ENCODE results near the gene DEGS1.
A peak's percentile ranks its signal among the peaks of the same experiment; 100 is the strongest.

DEGS1 gene

GRCh38 chr1:224163311-224163710 is 19.7 kb upstream of the DEGS1 start:
- no peak for DNase-seq (ENCODE audit: extremely low read depth, insufficient read length)
- no peaks in the 10 kb centered on the region for H3K27me3 ChIP-seq (replicated peaks; ENCODE audit: control insufficient read depth, insufficient read depth, low read length)
- no peaks in the 10 kb centered on the region; the same call in 1 of the 2 replicates for H3K36me3 ChIP-seq (ENCODE audit: control insufficient read depth, insufficient read depth, low read length)
- no peak overlapping the region for H3K4me3 ChIP-seq (replicated peaks; ENCODE audit: low read depth, low read length)
- TF ChIP-seq CTCF (IDR thresholded peaks at IDR 0.05; ENCODE audit: insufficient read depth, low read length, poor library complexity, severe bottlenecking), result no peak

- Histone ChIP-seq H3K4me3 (replicated peaks; ENCODE audit: low read depth, low read length) (no peak overlapping the region), H3K27me3 (replicated peaks; ENCODE audit: control insufficient read depth, insufficient read depth, low read length) (no peaks in the 10 kb centered on the region), H3K36me3 (ENCODE audit: control insufficient read depth, insufficient read depth, low read length) (no peaks in the 10 kb centered on the region)
- TF ChIP-seq CTCF (IDR thresholded peaks at IDR 0.05; ENCODE audit: insufficient read depth, low read length, poor library complexity, severe bottlenecking), result no peak
- peak; percentile 68 for DNase-seq (ENCODE audit: extremely low read depth, insufficient read length)
These were observed 14.1 kb upstream of the DEGS1 start for GRCh38 chr1:224168859-224169380.

GRCh38 chr1:224169718-224170270 is 13.2 kb upstream of the DEGS1 start:
- TF ChIP-seq CTCF (IDR thresholded peaks at IDR 0.05; ENCODE audit: insufficient read depth, low read length, poor library complexity, severe bottlenecking), result no peak
- no peak for DNase-seq (ENCODE audit: extremely low read depth, insufficient read length)
- Histone ChIP-seq H3K36me3 (ENCODE audit: control insufficient read depth, insufficient read depth, low read length) (no peaks in the 10 kb centered on the region), H3K4me3 (replicated peaks; ENCODE audit: low read depth, low read length) (no peak overlapping the region), H3K27me3 (replicated peaks; ENCODE audit: control insufficient read depth, insufficient read depth, low read length) (no peaks in the 10 kb centered on the region)

- Histone ChIP-seq H3K36me3 (ENCODE audit: control insufficient read depth, insufficient read depth, low read length) (no peaks in the 10 kb centered on the region), H3K27me3 (replicated peaks; ENCODE audit: control insufficient read depth, insufficient read depth, low read length) (no peaks in the 10 kb centered on the region), H3K4me3 (replicated peaks; ENCODE audit: low read depth, low read length) (no peak overlapping the region)
- no peak for TF ChIP-seq CTCF (IDR thresholded peaks at IDR 0.05; ENCODE audit: insufficient read depth, low read length, poor library complexity, severe bottlenecking)
- DNase-seq (ENCODE audit: extremely low read depth, insufficient read length), result no peak
These were observed 12.7 kb upstream of the DEGS1 start for GRCh38 chr1:224170343-224170742.

- DNase-seq (ENCODE audit: extremely low read depth, insufficient read length), result no peak
- Histone ChIP-seq H3K36me3 (ENCODE audit: control insufficient read depth, insufficient read depth, low read length) (no peaks in the 10 kb centered on the region), H3K4me3 (replicated peaks; ENCODE audit: low read depth, low read length) (no peak overlapping the region), H3K27me3 (replicated peaks; ENCODE audit: control insufficient read depth, insufficient read depth, low read length) (no peaks in the 10 kb centered on the region)
- TF ChIP-seq CTCF (IDR thresholded peaks at IDR 0.05; ENCODE audit: insufficient read depth, low read length, poor library complexity, severe bottlenecking), result peak; percentile 29
These were observed 12.1 kb upstream of the DEGS1 start for GRCh38 chr1:224170748-224171478.

All from GM06990 (cell line).